OCI-M1 (cell line): Measurements from ENCODE around the gene IL6ST.
"Not testable (repeated sequence)": the region's sequence is repeated elsewhere in the genome, so short reads cannot be mapped to it uniquely, and the experiment has no call there.

Experiments
- DNase-seq: peaks from one replicate; lab custom pipeline; 2025; lab: John Stamatoyannopoulos, UW

The IL6ST gene

GRCh38 chr5:55994495-55994997 is at the start of gene IL6ST:
Gene IL6ST, minus strand, starts transcription at chr5:55994963. Its CDS starts 18,685 bp downstream, at chr5:55976278.
- DNase-seq: no peak

GRCh38 chr5:56039985-56040384 is 45.2 kb upstream of the IL6ST start:
- DNase-seq: peak; percentile 41

- DNase-seq: not testable (repeated sequence)
These were observed 43.4 kb upstream of the IL6ST start for GRCh38 chr5:56038206-56038605.

- peak; percentile 95 for DNase-seq
These were observed 42.8 kb upstream of the IL6ST start for GRCh38 chr5:56037531-56038010.

DNA sequence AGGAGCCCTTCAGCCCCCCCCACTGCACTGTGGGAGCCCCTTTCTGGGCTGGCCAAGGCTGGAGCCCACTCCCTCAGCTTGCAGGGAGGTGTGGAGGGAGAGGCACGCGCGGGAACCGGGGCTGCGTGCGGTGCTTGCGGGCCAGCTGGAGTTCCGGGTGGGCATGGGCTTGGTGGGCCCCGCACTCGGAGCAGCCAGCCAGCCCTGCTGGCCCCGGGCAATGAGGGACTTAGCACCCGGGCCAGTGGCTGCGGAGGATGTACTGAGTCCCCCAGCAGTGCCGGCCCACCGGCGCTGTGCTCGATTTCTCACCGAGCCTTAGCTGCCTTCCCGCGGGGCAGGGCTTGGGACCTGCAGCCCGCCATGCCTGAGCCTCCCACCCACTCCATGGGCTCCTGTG is 40.6 kb upstream of the IL6ST start:
- not testable (repeated sequence) for DNase-seq

DNA sequence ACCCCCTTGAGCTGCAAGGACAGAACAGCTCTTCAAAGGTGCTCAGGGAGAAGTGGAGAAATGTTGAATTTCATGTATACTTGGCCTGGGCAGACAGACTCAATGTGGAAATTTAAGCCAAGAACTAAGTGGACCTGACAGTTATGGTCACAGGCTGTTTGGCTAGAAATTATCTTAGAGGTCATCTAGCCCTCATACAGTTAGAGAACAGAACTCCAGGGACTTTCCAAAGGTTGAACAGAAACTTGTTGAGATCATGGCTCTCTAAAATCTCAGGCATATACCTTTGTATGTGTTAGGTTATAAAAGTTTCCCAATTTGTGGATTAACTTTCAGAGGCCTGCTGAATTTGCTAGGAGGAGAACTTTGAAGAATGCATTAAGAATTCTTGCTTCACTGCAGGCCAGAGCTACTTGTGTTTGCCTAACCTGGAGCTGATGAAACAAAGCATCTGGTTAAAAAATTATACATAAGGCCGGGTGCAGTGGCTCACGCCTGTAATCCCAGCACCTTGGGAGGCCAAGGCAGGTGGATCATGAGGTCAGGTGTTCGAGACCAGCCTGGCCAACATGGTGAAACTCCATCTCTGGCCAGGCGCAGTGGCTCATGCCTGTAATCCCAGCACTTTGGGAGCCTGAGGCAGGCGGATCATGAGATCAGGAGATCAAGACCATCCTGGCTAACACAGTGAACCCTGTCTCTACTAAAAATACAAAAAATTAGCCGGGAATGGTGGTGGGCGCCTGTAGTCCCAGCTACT is 35.3 kb upstream of the IL6ST start:
- DNase-seq: not testable (repeated sequence)

- no peak for DNase-seq
These were observed 34.7 kb upstream of the IL6ST start for GRCh38 chr5:56029457-56029856.

DNA sequence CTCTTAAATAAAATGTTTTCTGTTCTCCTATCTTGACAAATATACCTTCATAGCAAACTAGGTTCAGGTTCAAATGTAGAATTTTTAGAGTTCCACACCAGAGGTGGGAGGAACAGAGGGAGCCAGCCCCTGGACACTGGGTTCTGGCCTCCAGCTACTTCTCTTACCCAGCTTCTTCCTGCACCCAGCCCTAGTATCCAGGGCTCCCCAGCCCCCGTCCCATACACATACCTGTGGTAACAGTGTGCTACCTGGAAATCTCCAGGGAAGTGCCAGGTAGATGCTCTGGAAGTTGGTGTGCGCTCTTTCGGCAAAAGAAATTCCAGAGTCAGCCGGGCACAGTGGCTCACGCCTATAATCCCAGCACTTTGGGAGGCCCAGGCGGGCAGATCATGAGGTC is 33.9 kb upstream of the IL6ST start:
- DNase-seq: no peak

GRCh38 chr5:56026863-56027300 is 32.1 kb upstream of the IL6ST start:
- peak; percentile 65 for DNase-seq

DNA sequence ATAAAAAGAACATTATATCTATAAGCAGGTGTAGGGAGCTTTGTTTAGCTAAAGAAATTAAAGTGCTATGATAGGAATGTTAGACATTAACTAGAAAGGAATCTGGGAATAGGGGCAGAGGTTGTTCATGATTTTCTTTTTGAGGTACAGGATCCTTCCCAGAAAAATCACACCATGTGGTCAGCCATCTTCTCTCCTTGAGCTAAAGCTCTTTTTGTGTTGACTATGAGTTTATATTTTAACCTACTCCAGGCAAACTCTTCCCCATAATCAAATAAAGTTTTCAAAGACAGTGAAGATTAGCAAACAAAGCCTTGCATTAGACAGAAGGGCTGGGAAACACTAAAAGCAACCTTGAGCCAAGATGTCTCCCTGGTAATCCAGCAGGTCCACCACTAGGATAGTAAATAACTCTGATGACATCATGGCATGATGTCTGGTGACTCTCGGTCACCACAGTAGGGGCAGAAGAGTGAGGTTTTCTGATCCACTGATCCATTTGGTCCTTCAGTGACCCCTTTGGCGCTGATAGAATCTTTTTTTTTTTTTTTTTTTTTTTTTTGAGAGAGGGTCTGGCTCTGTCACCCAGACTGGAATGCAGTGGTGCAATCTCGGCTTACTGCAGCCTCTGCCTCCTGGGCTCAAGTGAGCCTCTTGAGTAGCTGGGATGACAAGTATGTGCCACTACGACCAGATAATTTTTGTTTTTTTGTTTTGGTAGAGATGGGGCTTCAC is 30.6 kb upstream of the IL6ST start:
- DNase-seq: no peak

DNA sequence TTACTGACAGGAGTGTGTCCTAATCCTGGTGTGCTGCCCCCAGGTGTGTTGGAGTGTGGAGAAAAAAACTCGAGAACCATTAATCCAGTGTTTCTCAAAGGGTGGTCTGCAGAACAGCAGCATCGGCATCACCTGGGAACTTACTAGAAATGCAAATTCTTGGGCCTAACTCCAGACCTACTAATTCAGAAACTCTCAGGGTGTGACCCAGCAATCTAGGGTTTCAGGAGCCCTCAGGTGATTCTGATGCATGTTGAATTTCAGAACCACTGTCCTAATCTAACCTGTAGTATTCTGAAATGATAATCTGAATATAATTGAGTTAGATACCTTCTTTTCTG is 30.0 kb upstream of the IL6ST start:
- DNase-seq: no peak

- no peak for DNase-seq
These were observed 28.5 kb upstream of the IL6ST start for GRCh38 chr5:56023296-56023695.

GRCh38 chr5:56019306-56020272 is 24.8 kb upstream of the IL6ST start:
- no peak for DNase-seq

DNA sequence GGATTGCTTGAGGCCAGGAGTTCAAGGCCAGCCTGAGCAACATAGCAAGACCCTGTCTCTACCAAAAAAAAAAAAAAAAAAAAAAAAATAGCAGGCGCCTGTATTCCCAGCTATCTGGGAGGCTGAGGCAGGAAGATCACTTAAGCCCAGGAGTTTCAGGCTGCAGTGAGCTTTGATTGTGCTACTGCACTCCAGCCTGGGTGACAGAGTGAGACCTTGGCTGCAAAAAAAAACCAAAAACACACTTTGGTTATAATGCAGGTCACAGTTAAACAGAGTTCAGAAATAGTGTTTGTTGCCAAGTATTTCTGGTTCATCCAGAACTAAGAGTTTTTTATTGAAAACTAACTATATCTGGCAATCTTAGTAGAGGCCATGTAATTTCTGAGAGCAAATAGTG is 24.1 kb upstream of the IL6ST start:
- no peak for DNase-seq

- not testable (repeated sequence) for DNase-seq
These were observed 19.9 kb upstream of the IL6ST start for GRCh38 chr5:56014701-56015100.

DNA sequence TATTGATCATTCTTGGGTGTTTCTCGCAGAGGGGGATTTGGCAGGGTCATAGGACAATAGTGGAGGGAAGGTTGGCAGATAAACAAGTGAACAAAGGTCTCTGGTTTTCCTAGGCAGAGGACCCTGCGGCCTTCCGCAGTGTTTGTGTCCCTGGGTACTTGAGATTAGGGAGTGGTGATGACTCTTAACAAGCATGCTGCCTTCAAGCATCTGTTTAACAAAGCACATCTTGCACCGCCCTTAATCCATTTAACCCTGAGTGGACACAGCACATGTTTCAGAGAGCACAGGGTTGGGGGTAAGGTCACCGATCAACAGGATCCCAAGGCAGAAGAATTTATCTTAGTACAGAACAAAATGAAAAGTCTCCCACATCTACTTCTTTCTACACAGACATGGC is 19.2 kb upstream of the IL6ST start:
- DNase-seq: not testable (repeated sequence)

DNA sequence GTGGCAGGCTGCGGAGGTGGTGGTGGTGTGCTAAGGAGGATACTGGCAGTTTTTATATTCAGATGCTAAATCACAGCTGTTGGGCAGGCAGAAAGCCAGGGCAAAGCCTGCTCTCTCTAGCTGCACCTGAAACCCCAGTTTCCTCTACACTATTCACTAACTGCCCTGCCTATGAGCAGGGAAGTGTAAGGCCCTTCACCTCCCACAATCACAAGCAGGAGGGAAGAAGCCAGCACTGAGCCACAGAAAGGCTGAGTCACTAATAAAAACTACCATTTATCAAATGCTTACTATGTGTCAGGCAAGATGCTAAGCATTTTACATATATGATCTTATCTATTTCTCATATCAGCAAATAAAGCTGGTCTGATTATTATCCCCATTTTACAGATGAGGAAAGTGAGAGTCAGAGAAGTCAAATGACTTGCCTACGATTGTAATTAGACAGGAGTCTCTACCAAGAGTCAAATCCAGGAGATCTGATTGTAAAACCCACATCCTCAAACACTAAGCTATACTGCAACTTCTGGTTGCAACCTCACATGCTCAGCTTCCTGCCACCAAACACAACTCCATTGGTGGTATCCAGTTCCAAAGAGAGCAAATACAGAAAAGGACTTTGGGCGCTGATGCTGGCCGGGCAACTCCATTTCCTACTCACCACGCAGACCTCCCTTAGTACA is 17.7 kb upstream of the IL6ST start:
- DNase-seq: peak; percentile 26

- no peak for DNase-seq
These were observed 17.1 kb upstream of the IL6ST start for GRCh38 chr5:56011835-56012234.

- no peak for DNase-seq
These were observed 15.7 kb upstream of the IL6ST start for GRCh38 chr5:56010431-56010830.

DNA sequence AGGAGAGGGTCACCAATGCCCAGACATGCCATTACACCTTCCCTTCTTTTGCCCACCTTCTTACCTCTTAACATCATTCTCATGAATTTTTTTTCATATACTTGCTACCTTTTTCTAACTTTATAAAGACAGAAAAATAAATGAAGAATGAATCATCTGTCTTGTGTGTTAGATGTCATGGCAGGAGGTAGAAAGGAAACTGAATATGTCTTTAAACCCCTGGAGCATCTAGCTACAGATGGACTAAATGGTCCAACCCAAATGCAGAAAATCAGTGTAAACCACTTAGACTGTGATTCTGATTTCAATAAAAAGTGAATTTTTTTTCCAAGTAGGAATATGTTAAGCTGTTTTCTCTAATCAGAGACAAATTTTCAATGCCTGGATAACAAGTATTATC is 11.8 kb upstream of the IL6ST start:
- no peak for DNase-seq

DNA sequence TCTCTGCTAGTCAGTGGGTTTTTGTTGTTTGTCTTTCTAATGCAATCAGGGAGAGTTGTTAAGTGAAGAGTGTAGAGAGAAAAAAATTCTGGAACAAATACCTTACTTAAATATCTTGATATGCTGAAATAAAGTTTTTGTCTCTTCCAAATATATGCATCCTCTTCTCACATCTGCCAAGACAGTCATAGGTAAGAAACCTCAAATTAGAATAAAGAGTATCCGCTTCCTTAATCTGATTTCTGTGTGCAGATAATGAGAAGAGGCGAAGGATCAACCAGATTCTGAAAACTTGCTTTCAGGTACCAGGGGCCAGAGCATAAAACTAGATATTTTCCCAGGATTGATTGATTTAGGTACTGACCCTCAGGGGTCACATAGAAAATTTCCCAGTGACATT is 11.3 kb upstream of the IL6ST start:
- DNase-seq: no peak
